Endothelial cell of umbilical vein (primary cell): ENCODE measurements around the gene FZD7. TPM values are rescaled to one million over a fixed set of nuclear protein-coding genes. Genes with fewer than 3 reads are reported as not detected.

Experiments
- BruUV-seq: library from RNA; stranded (reverse); fragments of 400-500 nt; replicated peaks from 2 replicates; lab custom pipeline; 2021; lab: Mats Ljungman, UMichigan
- CTCF ChIA-PET: fragments of 300-600, 350-600 bp; sonication (Branson Sonifier 250); formaldehyde crosslinking; loops from one replicate; lab custom pipeline; 2021; ENCODE audit warnings: antibody characterized with exemption, inconsistent platforms; lab: Charles Lee
- POLR2A ChIA-PET: fragments of 300-600, 350-600 bp; sonication (Branson Sonifier 250); formaldehyde crosslinking; loops from one replicate; lab custom pipeline; 2021; ENCODE audit warnings: antibody characterized with exemption, inconsistent platforms; lab: Charles Lee
- DNase-seq: peaks from one replicate; pipeline ENCODE4 v3.0.0-alpha.2; 2011; ENCODE audit warnings: low read depth, low spot score
- FAIRE-seq: peaks from 2 replicates; lab custom pipeline; 2011; peaks lifted over from hg19 to GRCh38; lab: Jason Lieb, UNC
- H2AFZ ChIP-seq: 2 replicates; pipeline ENCODE4 v1.6.0; 2012; ENCODE audit warnings: low read depth, low read length, control low read depth, inconsistent platforms
- H3K27ac ChIP-seq: 2 replicates; pipeline ENCODE4 v1.5.1; 2011; ENCODE audit warnings: low read depth, mild to moderate bottlenecking, control low read depth, low read length, moderate library complexity; ENCODE audit not compliant: insufficient read depth
- H3K27me3 ChIP-seq, 2 experiments: 2 replicates each; pipeline versions ENCODE4 v1.6.0 to v1.6.1; 2011; ENCODE audit warnings: low read length in 2 of 2, mixed read lengths in 1 of 2; ENCODE audit not compliant: control insufficient read depth in 2 of 2, insufficient read depth in 2 of 2
- H3K36me3 ChIP-seq, 2 experiments: 2 replicates in 1 of 2; 3 replicates in 1 of 2; pipeline ENCODE4 v1.5.1; 2011; ENCODE audit warnings: low read length in 2 of 2, mild to moderate bottlenecking in 1 of 2, moderate library complexity in 1 of 2; ENCODE audit not compliant: control insufficient read depth in 2 of 2, insufficient read depth in 2 of 2; ENCODE audit errors: extremely low read depth in 1 of 2
- H3K4me1 ChIP-seq: 3 replicates; pipeline ENCODE4 v1.5.1; 2011; ENCODE audit warnings: mild to moderate bottlenecking, low read length; ENCODE audit not compliant: control insufficient read depth, insufficient read depth; ENCODE audit errors: extremely low read depth
- H3K4me2 ChIP-seq: 2 replicates; pipeline ENCODE4 v1.6.1; 2011; ENCODE audit warnings: low read length, control low read depth, mixed read lengths; ENCODE audit not compliant: insufficient read depth
- H3K4me3 ChIP-seq, 3 experiments: fragments of 200-600 bp in 1 of 3; sonication (generic), shearing (Covaris generic) in 1 of 3; replicated peaks in 1 of 3; 2 replicates each; pipeline ENCODE4 v1.5.1; 2011 to 2016; ENCODE audit warnings: control low read depth in 3 of 3, low read length in 3 of 3, mild to moderate bottlenecking in 2 of 3, inconsistent platforms in 1 of 3, low read depth in 1 of 3, moderate library complexity in 1 of 3; ENCODE audit not compliant: insufficient read depth in 1 of 3
- H3K79me2 ChIP-seq: 2 replicates; pipeline ENCODE4 v1.6.0; 2012; ENCODE audit warnings: low read length, inconsistent platforms; ENCODE audit not compliant: control insufficient read depth, insufficient read depth
- H3K9ac ChIP-seq: replicated peaks from 2 replicates; pipeline ENCODE3; 2011; ENCODE audit warnings: low read length, control low read depth; ENCODE audit not compliant: insufficient read depth; ENCODE audit errors: extremely low read depth
- H3K9me1 ChIP-seq: replicated peaks from 3 replicates; pipeline ENCODE4 v1.6.0; 2011; ENCODE audit warnings: mild to moderate bottlenecking, low read length; ENCODE audit not compliant: control insufficient read depth, insufficient read depth; ENCODE audit errors: extremely low read depth
- H3K9me3 ChIP-seq: replicated peaks from 2 replicates; pipeline ENCODE4 v1.5.1; 2012; ENCODE audit warnings: low read length, inconsistent platforms; ENCODE audit not compliant: control insufficient read depth, insufficient read depth
- H4K20me1 ChIP-seq: replicated peaks from 2 replicates; pipeline ENCODE3; 2011; ENCODE audit warnings: mild to moderate bottlenecking, low read length; ENCODE audit not compliant: control insufficient read depth, insufficient read depth; ENCODE audit errors: extremely low read depth
- CTCF ChIP-seq, 2 donors: IDR thresholded peaks; 1 replicate in 1 of 2; 2 replicates in 1 of 2; pipeline ENCODE4 v1.5.1; 2011; ENCODE audit warnings: low read length in 2 of 2, mild to moderate bottlenecking in 2 of 2, moderate library complexity in 2 of 2, control low read depth in 1 of 2, inconsistent platforms in 1 of 2, low read depth in 1 of 2; ENCODE audit not compliant: insufficient read depth in 1 of 2; ENCODE audit errors: extremely low read depth in 1 of 2
- EZH2 ChIP-seq: IDR thresholded peaks from 2 replicates; pipeline ENCODE4 v1.6.1; 2012; ENCODE audit warnings: borderline replicate concordance, low read depth, mild to moderate bottlenecking, moderate library complexity, low read length, inconsistent platforms; ENCODE audit not compliant: severe bottlenecking
- FOS ChIP-seq: IDR thresholded peaks from 2 replicates; pipeline ENCODE4 v1.6.1; 2011; ENCODE audit warnings: mild to moderate bottlenecking, low read length, moderate library complexity, borderline replicate concordance; ENCODE audit not compliant: insufficient read depth
- GATA2 ChIP-seq: IDR thresholded peaks from 2 replicates; pipeline ENCODE4 v1.7.0; 2011; ENCODE audit warnings: low read depth, mild to moderate bottlenecking, moderate library complexity, mixed read lengths, low read length; ENCODE audit not compliant: insufficient read length, insufficient read depth
- JUN ChIP-seq: IDR thresholded peaks from 2 replicates; pipeline ENCODE4 v1.6.1; 2011; ENCODE audit warnings: borderline replicate concordance, low read depth; ENCODE audit not compliant: insufficient read length, insufficient read depth
- MAX ChIP-seq: IDR thresholded peaks from 2 replicates; pipeline ENCODE4 v1.6.1; 2011; ENCODE audit not compliant: insufficient read depth, insufficient read length
- MYC ChIP-seq: IDR thresholded peaks from one replicate; pipeline ENCODE4 v1.6.1; 2011; ENCODE audit warnings: mild to moderate bottlenecking, low read depth, low read length
- POLR2A ChIP-seq: IDR thresholded peaks from 2 replicates; pipeline ENCODE4 v1.6.1; 2012; ENCODE audit warnings: low read depth, mild to moderate bottlenecking, control low read depth, low read length
- POLR2AphosphoS5 ChIP-seq: IDR thresholded peaks from 2 replicates; pipeline ENCODE4 v1.6.1; 2012; ENCODE audit warnings: low read depth, mild to moderate bottlenecking, control low read depth, low read length, moderate library complexity; ENCODE audit not compliant: insufficient read depth
- dilution Hi-C: fragments of 300-500 bp; cut with MboI; formaldehyde crosslinking; loops from one replicate; pipeline ENCODE4 v1.15.0; 2019; ENCODE audit warnings: low sequenced_read_pairs; ENCODE audit not compliant: extremely low pct_ligation_motif_present
- intact Hi-C: fragments of 100-400 bp; cut with micrococcal nuclease; formaldehyde crosslinking; loops from one replicate; pipeline ENCODE4 v1.10.0; 2022
- polyA plus RNA-seq, 4 experiments: library from polyadenylated mRNA; depleted of rRNA in 3 of 4; stranded (reverse) in 3 of 4; unstranded in 1 of 4; fragments of >200 nt; gene quantifications; 2 replicates each; pipeline versions ENCODE4 v1.2.1 to v1.2.3, GENCODE V29; 2011 to 2012; ENCODE audit warnings: missing spikeins in 1 of 4
- total RNA-seq: library from RNA; stranded (reverse); gene quantifications from 2 replicates; pipeline ENCODE4 v1.2.3, GENCODE V29; 2021

The FZD7 gene
- total and polyA plus RNA-seq, 2 donors (not counting 3 experiments of a cell fraction or from before 2014, with no cell fraction given): 0.15 to 0.29 TPM

- H3K9ac ChIP-seq: no peak overlapping the region
- TF ChIP-seq MYC: no peak
- no peak for TF ChIP-seq GATA2
- no peak for TF ChIP-seq FOS
- no peak for TF ChIP-seq CTCF (IDR thresholded peaks at IDR 0.05; ENCODE audit: extremely low read depth in 1 of 2, insufficient read depth in 1 of 2, low read depth in 1 of 2, low read length in 2 of 2)
- no peak for TF ChIP-seq JUN
- TF ChIP-seq MAX: no peak
- TF ChIP-seq EZH2: no peak
- TF ChIP-seq POLR2AphosphoS5: no peak
- no peak for TF ChIP-seq POLR2A
- CTCF ChIA-PET: interaction anchor here (1.0 to 1.6 kb wide), 2 partner anchors 13 to 17 kb away, joined by 3 to 4 read pairs; no protein-coding TSS in a partner anchor
- peaks cover 10% of the 10 kb centered on the region for H3K4me1 ChIP-seq
- no peaks in the 10 kb centered on the region for H3K9me1 ChIP-seq
- no peak overlapping the region for H3K27ac ChIP-seq
- DNase-seq (no peak), FAIRE-seq (no peak)
- H3K4me2 ChIP-seq: no peak overlapping the region
- POLR2A ChIA-PET: interaction anchor here (0.6 kb wide), 1 partner anchor 13 kb away, joined by 4 read pairs; no protein-coding TSS in a partner anchor
- no peak overlapping the region for H3K4me3 ChIP-seq
- BruUV-seq: no TSS peak
- no peaks in the 10 kb centered on the region for H4K20me1 ChIP-seq
- no peaks in the 10 kb centered on the region for H3K9me3 ChIP-seq
- intact Hi-C loops (loop anchor here (10.0 kb wide), 1 partner anchor 237 kb away; no protein-coding TSS in a partner anchor), dilution Hi-C loops (no loop called here)
- peaks cover 49 to 62% of the 10 kb centered on the region in 2 experiments for H3K27me3 ChIP-seq
- H3K36me3 ChIP-seq: no peaks in the 10 kb centered on the region
- H3K79me2 ChIP-seq: no peaks in the 10 kb centered on the region
- H2AFZ ChIP-seq: no peak overlapping the region
Observed at GRCh38 chr2:202031246-202031951, 2.3 kb upstream of the FZD7 start.
